Activated naive CD4-positive, alpha-beta T cell treated with anti-CD3 and anti-CD28 coated beads, Interleukin-2, amount 50 U/mL, for 24 hours (primary cell): ENCODE results near the gene TCTN3.
A peak's percentile ranks its signal among the peaks of the same experiment; 100 is the strongest.
"Not testable (repeated sequence)": the region's sequence is repeated elsewhere in the genome, so short reads cannot be mapped to it uniquely, and the experiment has no call there.

Source experiments
- H3K27ac Mint-ChIP-seq: one replicate; pipeline ENCODE4 v1.8.0; 2021; ENCODE audit warnings: mild to moderate bottlenecking, mixed read lengths
- H3K27me3 Mint-ChIP-seq: one replicate; pipeline ENCODE4 v1.8.0; 2021; ENCODE audit warnings: mixed read lengths
- H3K36me3 Mint-ChIP-seq: one replicate; pipeline ENCODE4 v1.8.0; 2021; ENCODE audit warnings: mixed read lengths
- H3K4me1 Mint-ChIP-seq: one replicate; pipeline ENCODE4 v1.8.0; 2021; ENCODE audit warnings: mixed read lengths
- H3K4me3 Mint-ChIP-seq: one replicate; pipeline ENCODE4 v1.8.0; 2021; ENCODE audit warnings: mild to moderate bottlenecking, mixed read lengths
- H3K9me3 Mint-ChIP-seq: one replicate; pipeline ENCODE4 v1.8.0; 2021; ENCODE audit warnings: mixed read lengths

The TCTN3 gene

DNA sequence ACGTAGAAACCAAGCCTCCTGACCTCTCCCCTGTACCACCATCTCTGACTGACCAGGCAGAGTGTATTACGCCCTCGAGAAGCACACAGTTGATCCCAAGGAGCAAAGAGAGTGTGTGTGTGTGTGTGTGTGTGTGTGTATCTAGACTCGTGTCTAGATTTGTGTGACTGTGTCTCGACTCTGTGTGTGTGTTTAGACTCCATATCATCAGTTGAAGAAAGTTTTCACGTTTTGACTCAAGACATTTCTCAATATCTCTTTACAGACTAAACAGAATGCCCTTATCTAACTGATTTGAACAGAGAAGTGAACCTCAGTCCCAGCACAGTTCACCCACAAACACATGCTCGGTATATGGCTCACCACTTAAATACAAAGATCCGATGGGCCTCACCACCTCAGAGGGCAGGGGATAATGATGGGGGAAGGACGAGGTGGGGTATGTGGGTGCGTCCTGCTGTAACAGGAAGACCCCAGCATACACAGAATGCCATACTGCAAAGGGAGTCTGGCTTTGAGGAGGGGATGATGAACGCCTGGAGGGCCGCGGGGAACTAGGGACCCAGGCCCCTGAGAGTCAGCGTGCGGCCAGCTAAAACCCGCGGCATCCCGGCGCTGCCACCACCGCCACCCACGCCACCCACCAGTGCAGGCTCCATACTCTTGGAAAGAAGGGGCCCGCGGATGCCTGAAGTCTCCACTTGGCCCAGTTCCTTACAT is 38.0 kb downstream of the TCTN3 start:
- no peaks in the 10 kb centered on the region for H3K27me3 Mint-ChIP-seq
- H3K4me1 Mint-ChIP-seq = peaks cover 46% of the 10 kb centered on the region
- H3K36me3 Mint-ChIP-seq = peaks cover 23% of the 10 kb centered on the region
- peaks cover 9% of the 10 kb centered on the region for H3K9me3 Mint-ChIP-seq
- H3K27ac Mint-ChIP-seq = peak overlapping the region; percentile 75
- peak overlapping the region; percentile 97 for H3K4me3 Mint-ChIP-seq

DNA sequence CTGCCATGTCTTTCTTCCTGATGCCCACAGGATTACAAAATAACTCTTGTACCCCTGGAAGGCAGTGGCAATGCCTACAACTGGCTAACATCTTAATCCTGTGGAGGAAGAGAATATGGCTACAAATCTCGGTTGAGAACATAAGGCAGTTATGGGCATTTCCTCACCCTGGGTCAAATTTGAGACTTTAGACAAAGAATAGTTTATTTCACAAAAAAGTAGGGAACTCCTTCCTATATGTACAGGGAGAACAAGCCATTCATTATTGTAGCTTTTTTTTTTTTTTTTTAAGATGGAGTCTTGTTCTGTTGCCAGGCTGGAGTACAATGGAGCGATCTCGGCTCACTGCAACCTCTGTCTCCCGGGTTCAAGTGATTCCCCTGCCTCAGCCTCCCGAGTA is 39.8 kb downstream of the TCTN3 start:
- H3K4me1 Mint-ChIP-seq = peaks cover 52% of the 10 kb centered on the region
- no peak overlapping the region for H3K27ac Mint-ChIP-seq
- H3K9me3 Mint-ChIP-seq = peaks cover 9% of the 10 kb centered on the region
- H3K4me3 Mint-ChIP-seq = no peak overlapping the region
- peaks cover 33% of the 10 kb centered on the region for H3K36me3 Mint-ChIP-seq
- H3K27me3 Mint-ChIP-seq = no peaks in the 10 kb centered on the region

DNA sequence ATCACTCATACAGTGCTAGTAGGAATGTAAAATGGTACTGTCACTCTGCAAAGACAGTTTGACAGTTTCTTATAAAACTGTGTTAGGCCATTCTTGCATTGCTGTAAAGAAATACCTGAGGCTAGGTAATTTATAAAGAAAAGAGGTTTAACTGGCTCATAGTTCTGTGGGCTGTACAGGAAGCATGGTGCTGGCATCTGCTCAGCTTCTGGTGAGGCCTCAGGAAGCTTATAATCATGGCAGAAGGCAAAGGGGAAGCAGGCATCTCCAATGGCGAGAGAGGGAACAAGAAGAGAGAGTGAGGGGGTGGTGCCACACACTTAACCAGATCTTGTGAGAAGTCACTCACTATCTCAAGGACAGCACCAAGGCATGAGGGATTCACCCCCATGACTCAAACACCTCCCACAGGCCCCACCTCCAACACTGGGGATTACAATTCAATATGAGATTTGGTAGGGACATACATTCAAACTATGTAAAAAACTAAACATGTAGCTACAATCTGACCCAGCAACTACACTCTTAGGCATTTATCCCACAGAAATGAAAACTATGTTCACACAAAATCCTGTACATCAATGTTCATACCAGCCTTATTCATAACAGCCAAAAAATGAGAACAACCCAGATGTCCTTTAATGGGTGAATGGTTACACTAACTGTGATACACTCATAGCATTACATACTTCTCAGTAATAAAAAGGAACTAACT is 42.2 kb downstream of the TCTN3 start:
- Mint-ChIP-seq H3K27me3 (no peaks in the 10 kb centered on the region), H3K36me3 (peaks cover 41% of the 10 kb centered on the region), H3K27ac (no peak overlapping the region), H3K9me3 (peaks cover 9% of the 10 kb centered on the region), H3K4me1 (peaks cover 40% of the 10 kb centered on the region), H3K4me3 (no peak overlapping the region)

DNA sequence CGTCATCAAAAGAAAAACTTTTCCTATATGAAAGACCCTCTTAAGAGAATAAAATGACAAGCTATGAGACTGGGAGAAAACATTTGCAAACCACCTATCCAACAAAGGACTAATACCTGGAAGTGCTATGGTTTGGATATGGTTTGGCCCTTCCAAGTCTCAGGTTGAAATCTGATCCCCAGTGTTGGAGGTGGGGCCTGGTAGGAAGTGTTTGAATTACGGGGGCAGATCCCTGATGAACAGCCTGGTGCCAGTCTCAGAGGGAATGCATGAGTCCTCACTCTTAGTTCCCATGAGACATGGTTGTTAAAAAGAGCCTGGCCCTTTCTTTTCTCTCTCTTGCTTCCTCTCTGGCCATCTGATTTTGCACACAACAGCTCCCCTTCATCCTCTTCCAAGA is 43.5 kb downstream of the TCTN3 start:
- Mint-ChIP-seq H3K27ac (no peak overlapping the region), H3K9me3 (peaks cover 9% of the 10 kb centered on the region), H3K27me3 (no peaks in the 10 kb centered on the region), H3K36me3 (peaks cover 41% of the 10 kb centered on the region), H3K4me3 (no peak overlapping the region), H3K4me1 (peaks cover 32% of the 10 kb centered on the region)

DNA sequence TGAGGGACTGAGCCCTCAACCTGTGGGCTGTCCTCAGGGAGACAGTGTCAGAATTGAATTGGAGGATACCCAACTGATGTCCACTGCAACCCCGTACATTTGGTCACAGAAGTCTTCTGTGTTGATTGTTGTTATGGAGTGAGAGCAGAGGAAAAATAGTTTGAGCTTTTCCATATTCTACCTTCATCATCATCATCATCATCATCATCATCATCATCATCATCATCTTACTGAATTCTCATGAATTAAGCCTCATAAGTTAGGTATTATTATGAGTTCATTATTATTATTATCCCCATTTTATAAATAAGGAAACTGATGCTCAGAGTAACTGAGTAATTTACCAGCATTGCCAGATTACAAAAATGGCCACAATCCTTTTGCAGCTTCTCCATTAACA is 45.6 kb downstream of the TCTN3 start:
- no peak overlapping the region for H3K27ac Mint-ChIP-seq
- no peak overlapping the region for H3K4me3 Mint-ChIP-seq
- H3K9me3 Mint-ChIP-seq = peaks cover 9% of the 10 kb centered on the region
- H3K36me3 Mint-ChIP-seq = peaks cover 37% of the 10 kb centered on the region
- no peaks in the 10 kb centered on the region for H3K27me3 Mint-ChIP-seq
- peaks cover 19% of the 10 kb centered on the region for H3K4me1 Mint-ChIP-seq

DNA sequence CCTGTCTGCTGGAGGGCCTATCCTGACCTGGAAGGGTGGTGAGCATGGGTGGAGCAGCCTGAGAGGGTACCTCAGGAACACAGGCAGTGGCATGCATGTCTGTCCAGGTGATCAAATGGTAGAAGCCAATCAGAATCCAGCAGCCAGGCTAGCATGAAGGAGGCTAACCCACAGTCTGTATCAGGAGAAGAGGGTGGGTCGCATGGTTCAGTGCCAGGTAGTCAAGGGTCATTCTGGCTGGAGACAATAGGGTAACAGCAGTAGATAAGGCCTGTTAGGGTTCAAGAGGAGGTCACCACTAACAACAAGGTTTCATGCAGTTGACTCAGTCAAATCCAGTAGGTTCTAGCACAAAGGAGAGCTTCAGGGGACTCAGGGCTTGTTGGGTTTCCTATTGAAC is 47.6 kb downstream of the TCTN3 start:
- no peak overlapping the region for H3K4me3 Mint-ChIP-seq
- H3K9me3 Mint-ChIP-seq = peaks cover 1% of the 10 kb centered on the region
- H3K4me1 Mint-ChIP-seq = peaks cover 12% of the 10 kb centered on the region
- H3K27ac Mint-ChIP-seq = no peak overlapping the region
- no peaks in the 10 kb centered on the region for H3K27me3 Mint-ChIP-seq
- H3K36me3 Mint-ChIP-seq = peaks cover 26% of the 10 kb centered on the region

DNA sequence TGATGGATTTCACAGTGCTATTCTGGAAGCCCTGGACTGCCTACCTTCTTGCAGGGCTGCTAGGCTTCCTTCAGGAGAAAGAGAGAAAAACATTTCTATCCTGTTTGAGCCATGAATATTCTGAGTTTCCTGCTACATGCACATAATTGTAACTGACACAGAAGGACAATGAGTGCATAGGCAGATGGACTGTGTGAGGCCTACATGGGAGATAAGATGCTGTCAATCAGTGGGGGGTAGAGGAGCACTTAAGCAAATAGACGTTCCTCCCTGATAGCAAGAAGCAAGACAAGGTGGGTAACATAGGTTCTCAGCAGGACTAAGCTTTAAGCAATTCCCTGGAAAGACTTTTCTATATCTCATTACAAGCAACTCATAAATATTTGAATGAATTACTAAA is 48.8 kb downstream of the TCTN3 start:
- H3K4me3 Mint-ChIP-seq = no peak overlapping the region
- no peaks in the 10 kb centered on the region for H3K27me3 Mint-ChIP-seq
- H3K27ac Mint-ChIP-seq = no peak overlapping the region
- H3K4me1 Mint-ChIP-seq = peaks cover 6% of the 10 kb centered on the region
- H3K36me3 Mint-ChIP-seq = peaks cover 21% of the 10 kb centered on the region
- H3K9me3 Mint-ChIP-seq = no peaks in the 10 kb centered on the region

DNA sequence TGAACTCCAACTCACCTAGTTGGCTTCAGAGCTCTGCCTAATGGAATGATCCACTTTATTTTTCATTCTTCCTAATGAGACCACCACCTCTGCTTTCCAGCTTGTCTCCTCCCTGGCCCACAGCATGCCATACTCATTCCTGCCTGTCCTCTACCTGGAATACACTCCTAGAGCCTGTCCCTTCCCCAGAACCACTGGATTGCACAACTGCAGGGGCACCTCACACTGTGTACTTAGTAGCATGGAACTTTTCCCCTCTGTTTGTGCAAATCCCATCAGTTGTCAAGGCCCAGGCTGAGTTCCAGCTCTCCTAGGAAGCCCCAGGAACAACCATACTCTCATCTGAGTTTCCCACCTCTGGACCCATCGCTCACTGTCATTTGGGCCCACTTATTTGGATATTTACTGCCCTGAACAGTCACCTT is 52.8 kb downstream of the TCTN3 start:
- Mint-ChIP-seq H3K27ac (no peak overlapping the region), H3K36me3 (peaks cover 19% of the 10 kb centered on the region), H3K27me3 (no peaks in the 10 kb centered on the region), H3K4me3 (no peak overlapping the region), H3K4me1 (no peaks in the 10 kb centered on the region), H3K9me3 (no peaks in the 10 kb centered on the region)

DNA sequence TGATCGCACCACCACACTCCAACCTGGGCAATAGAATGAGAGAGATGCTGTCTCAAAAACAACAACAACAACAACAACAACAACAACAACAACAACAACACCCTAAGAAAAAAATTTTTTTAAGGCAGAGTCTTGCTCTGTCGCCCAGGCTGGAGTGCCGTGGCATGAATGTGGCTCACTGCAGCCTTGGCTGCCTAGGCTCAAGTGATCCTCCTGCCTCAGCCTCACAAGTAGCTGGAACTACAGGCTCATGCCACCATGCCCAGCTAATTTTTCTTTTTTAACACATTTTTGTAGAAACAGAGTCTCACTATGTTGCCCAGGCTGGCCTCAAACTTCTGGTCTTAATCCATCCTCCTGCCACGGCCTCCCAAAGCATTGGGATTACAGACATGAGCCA is 55.8 kb downstream of the TCTN3 start:
- H3K27ac Mint-ChIP-seq = no peak overlapping the region
- no peaks in the 10 kb centered on the region for H3K27me3 Mint-ChIP-seq
- H3K9me3 Mint-ChIP-seq = no peaks in the 10 kb centered on the region
- H3K4me3 Mint-ChIP-seq = no peak overlapping the region
- H3K36me3 Mint-ChIP-seq = peaks cover 32% of the 10 kb centered on the region
- no peaks in the 10 kb centered on the region for H3K4me1 Mint-ChIP-seq

DNA sequence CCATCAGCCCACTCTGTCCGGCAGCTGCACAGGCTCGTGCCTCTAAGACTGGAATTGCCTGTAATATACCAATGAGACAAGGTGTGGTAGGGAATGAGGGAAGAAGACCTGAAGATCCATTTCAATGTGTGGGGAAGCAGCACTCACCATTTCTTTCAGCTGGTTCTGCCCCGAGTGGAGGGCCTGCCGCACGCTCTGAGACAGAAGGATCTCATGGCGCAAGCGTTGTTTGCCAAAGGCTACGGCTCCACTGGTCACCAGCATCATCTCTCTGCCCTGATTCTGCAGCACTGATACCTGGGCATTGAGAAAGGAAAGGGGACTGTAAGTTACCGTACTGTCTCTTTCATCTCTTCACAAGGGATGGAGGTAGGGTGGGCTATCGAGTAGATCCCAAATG is 56.6 kb downstream of the TCTN3 start:
- Mint-ChIP-seq H3K4me1 (no peaks in the 10 kb centered on the region), H3K27ac (no peak overlapping the region), H3K27me3 (no peaks in the 10 kb centered on the region), H3K36me3 (peaks cover 32% of the 10 kb centered on the region), H3K9me3 (no peaks in the 10 kb centered on the region), H3K4me3 (no peak overlapping the region)

DNA sequence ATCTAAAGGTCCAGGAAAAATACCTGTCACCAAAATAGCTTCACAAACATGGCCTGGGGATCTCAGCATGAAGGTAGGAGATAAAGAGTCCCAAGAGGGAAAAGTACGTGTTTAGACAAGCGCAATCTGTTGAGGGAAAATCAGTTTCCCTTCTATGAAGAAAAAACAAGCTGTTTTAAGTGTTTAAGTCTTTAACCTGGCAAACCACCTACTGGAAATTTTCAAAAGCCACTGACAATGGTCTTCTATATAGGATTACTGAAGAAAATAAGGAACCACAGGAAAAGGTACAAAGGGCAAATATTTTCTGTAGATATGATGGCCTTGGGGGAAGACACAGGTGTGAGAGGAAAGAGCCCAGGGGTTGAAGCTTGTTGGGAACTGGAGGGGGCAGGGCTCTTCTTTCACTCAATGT is 58.4 kb downstream of the TCTN3 start:
- Mint-ChIP-seq H3K27ac (no peak overlapping the region), H3K4me1 (no peaks in the 10 kb centered on the region), H3K36me3 (peaks cover 29% of the 10 kb centered on the region), H3K4me3 (no peak overlapping the region), H3K27me3 (no peaks in the 10 kb centered on the region), H3K9me3 (no peaks in the 10 kb centered on the region)

DNA sequence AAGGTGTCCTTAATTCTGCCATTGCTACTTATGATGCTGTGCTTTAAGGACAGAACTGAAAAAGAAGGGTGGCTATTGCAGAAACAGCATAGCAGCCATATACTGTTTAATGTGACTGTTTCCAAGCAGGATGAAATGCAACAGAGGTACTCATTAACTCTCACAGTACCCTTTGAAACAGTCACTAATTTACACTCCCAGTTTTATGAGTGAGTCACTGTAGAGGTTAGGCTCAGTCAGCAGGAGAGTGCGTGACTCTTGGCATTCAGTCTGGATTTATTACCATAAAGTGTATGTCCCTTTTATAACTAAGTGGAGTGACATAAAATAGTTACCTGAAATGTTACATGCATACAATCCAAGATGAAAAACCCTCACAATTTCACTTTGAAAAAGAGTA is 64.9 kb downstream of the TCTN3 start:
- H3K4me1 Mint-ChIP-seq = no peaks in the 10 kb centered on the region
- no peaks in the 10 kb centered on the region for H3K27me3 Mint-ChIP-seq
- no peaks in the 10 kb centered on the region for H3K9me3 Mint-ChIP-seq
- peaks cover 25% of the 10 kb centered on the region for H3K36me3 Mint-ChIP-seq
- H3K4me3 Mint-ChIP-seq = no peak overlapping the region
- no peak overlapping the region for H3K27ac Mint-ChIP-seq

DNA sequence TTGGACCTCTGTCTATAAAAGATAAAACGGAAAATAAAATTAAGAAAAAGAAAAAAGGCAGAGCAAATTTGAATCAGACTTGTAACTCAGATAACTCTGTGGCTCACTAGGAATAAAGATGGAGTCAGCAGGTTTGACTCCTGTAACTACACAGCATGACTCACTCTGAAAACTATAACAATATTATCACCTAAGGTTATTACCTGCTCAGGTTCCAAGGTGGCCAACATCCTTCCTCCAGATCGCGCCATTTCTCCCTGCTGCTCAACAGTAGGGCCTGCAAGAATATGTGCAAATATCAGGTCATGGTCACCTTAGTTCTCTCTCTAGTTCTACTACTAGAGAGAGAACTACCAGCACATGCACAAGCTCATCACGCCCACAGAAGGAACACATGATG is 67.2 kb downstream of the TCTN3 start:
- Mint-ChIP-seq H3K9me3 (no peaks in the 10 kb centered on the region), H3K36me3 (peaks cover 19% of the 10 kb centered on the region), H3K4me3 (no peak overlapping the region), H3K4me1 (no peaks in the 10 kb centered on the region), H3K27ac (no peak overlapping the region), H3K27me3 (no peaks in the 10 kb centered on the region)

DNA sequence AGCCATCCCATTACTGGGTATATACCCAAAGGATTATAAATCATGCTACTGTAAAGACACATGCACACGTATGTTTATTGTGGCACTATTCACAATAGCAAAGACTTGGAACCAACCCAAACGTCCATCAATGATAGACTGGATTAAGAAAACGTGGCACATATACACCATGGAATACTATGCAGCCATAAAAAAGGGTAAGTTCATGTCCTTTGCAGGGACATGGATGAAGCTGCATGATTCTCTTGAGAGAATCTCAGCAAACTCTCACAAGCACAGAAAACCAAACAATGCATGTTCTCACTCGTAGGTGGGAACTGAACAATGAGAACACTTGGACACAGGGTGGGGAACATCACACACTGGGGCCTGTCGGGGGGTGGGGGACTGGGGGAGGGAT is 73.3 kb downstream of the TCTN3 start:
- H3K36me3 Mint-ChIP-seq = peaks cover 19% of the 10 kb centered on the region
- not testable (repeated sequence) for H3K27me3 Mint-ChIP-seq, H3K4me3 Mint-ChIP-seq, H3K27ac Mint-ChIP-seq, H3K4me1 Mint-ChIP-seq, H3K9me3 Mint-ChIP-seq

DNA sequence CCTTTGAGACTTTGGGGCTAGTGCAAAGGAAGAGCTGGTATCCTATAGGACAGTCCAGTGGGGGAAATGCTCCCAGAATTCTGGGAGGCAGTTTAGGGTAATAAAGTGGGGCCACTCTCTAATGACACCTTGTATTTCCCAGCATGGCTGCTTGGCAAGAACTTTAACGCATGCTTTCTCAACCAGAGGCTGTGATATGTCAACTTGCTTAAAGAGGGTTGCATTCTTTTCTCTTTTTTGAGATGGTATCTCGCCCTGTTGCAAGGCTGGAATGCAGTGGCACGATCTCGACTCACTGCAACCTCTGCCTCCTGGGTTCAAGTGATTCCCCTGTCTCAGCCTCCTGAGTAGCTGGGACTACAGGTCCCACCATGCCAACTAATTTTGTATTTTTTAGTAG is 75.6 kb downstream of the TCTN3 start:
- Mint-ChIP-seq H3K4me3 (no peak overlapping the region), H3K9me3 (no peaks in the 10 kb centered on the region), H3K27me3 (no peaks in the 10 kb centered on the region), H3K36me3 (peaks cover 26% of the 10 kb centered on the region), H3K4me1 (no peaks in the 10 kb centered on the region), H3K27ac (no peak overlapping the region)

DNA sequence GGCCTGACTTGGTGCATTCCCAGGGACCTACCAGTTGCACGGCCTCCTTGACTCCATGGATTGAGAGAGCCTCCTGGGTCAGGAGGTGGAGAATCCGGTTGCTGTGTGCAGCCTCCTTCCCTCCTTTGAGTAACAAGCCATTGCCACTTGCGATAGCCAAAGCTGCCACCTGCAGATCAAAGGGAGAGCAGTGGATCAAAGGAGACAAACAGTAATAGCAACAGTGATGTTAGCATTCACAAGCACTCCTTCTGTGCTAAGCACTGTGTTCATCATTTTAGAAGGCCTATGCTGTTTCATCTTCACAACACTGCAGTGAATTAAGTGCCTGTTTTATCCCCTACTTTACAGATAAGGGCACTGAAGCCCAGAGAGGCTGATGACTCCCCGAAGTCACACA is 77.3 kb downstream of the TCTN3 start:
- Mint-ChIP-seq H3K27ac (no peak overlapping the region), H3K9me3 (no peaks in the 10 kb centered on the region), H3K36me3 (peaks cover 30% of the 10 kb centered on the region), H3K27me3 (no peaks in the 10 kb centered on the region), H3K4me3 (no peak overlapping the region), H3K4me1 (no peaks in the 10 kb centered on the region)
